Daoy (cell line): ENCODE measurements around the gene LHFPL3. TPM values are rescaled to one million over a fixed set of nuclear protein-coding genes. Genes with fewer than 3 reads are reported as not detected.
"Not testable (repeated sequence)": the region's sequence is repeated elsewhere in the genome, so short reads cannot be mapped to it uniquely, and the experiment has no call there.

Source experiments
- DNase-seq: peaks from one replicate; pipeline ENCODE4 v3.0.0-alpha.2; 2015; ENCODE audit warnings: low read depth
- total RNA-seq: library from RNA; depleted of rRNA; stranded (reverse); fragments of >200 nt; shearing (Covaris generic); gene quantifications from 2 replicates; pipeline ENCODE4 v1.2.3, GENCODE V29; 2014

The LHFPL3 gene
- total RNA-seq, 1 experiment from 2014 or later: 0.06 TPM

DNA sequence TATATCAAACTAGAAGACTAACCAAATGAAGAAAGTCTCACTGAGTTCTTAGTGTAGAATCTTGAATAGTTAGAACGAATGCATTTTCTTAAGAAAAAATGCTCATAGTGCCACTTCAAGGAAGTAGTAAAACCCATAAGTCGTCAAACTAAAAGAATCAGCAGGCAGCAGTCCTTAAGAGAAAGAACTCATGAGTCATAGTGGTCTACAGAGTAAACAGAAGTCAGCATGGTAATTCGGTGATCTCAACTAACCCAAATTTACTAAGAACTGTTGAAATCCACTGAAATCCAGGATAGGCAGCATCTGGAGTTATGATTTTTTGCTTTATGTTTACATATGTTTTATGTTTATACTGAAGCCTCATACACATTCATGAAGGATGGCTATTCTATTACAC, 256.2 kb downstream of the LHFPL3 start:
- DNase-seq: peak; percentile 71

GRCh38 chr7:104595591-104595990, 267.2 kb downstream of the LHFPL3 start:
- not testable (repeated sequence) for DNase-seq

- DNase-seq: no peak
Measured at GRCh38 chr7:104603957-104604356, 275.6 kb downstream of the LHFPL3 start.

- DNase-seq: no peak
Measured at GRCh38 chr7:104604706-104605105, 276.3 kb downstream of the LHFPL3 start.

GRCh38 chr7:104621321-104621720, 292.9 kb downstream of the LHFPL3 start:
- DNase-seq: no peak

DNA sequence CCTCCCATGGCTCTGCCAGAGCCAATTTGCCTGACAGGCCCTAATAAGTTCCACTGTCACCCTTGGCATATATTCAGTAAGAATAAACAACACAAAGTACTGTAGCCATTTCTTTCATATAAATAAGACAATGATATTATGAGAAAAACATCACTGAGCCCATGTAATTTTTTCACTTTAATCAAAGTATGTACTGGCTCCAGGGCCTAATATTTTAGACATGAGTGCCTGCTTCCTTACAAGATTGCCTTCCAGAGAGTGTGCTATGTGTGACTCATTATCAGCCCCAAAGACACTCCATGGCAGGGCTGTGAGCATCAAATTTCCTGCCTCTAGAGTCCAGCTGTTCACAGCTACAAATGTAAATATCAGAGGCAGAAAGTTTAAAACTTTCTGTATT, 297.6 kb downstream of the LHFPL3 start:
- peak; percentile 25 for DNase-seq

- peak; percentile 49 for DNase-seq
Measured at GRCh38 chr7:104627516-104627915, 299.1 kb downstream of the LHFPL3 start.

DNA sequence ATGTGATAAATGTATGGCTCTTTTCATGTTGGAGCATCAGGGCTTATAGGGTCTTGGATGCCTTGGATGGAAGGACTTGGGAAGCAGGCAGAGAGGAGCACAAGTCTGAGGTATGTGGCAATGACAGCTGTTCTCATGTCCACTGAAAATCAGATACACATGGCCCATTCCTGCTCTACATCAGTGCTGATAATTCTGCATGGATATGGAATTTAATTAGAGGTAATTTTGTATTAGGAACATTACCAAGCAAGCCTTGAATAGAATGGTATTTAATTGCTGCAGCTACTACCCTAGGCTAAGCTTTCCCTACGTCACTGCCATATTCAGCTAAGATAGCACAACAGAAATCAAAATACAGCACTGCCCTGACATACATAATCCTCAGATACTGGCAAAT, 299.6 kb downstream of the LHFPL3 start:
- DNase-seq: no peak

GRCh38 chr7:104629408-104629807, 301.0 kb downstream of the LHFPL3 start:
- no peak for DNase-seq

- DNase-seq: no peak
Measured at GRCh38 chr7:104640506-104640905, 312.1 kb downstream of the LHFPL3 start.

- DNase-seq: no peak
Measured at GRCh38 chr7:104642560-104642959, 314.2 kb downstream of the LHFPL3 start.

DNA sequence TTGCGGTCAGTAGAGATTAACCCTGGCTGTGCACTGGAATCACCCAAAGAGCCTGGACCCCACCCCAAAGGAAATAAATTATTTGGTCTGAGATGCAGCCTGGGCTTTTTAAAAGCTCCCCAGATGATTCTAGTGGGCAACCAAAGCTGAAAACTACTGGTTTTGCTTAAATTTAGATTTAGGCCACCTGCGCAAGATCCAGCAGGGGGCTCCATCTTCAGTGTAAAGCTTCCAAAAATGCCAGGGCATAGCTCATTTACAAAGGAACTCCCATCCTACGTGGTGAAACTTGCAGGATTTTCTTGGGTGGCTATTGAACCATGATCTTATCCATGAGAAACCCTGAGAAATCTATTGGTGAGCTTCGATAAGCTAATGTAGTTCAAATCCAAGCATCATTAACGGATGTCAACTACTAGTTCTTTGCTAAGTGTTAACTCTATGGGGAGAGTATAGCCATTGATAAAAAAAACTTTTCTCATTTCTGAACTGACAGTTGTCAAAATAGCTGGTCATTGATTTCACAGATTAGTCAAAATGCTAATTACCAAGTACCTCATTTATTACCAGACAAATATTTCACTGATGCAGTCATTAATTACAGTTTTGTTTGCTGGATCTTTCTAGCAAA, 315.3 kb downstream of the LHFPL3 start:
- DNase-seq: peak; percentile 29

GRCh38 chr7:104650991-104651640, 322.7 kb downstream of the LHFPL3 start:
- peak; percentile 54 for DNase-seq

GRCh38 chr7:104652434-104652833, 324.0 kb downstream of the LHFPL3 start:
- DNase-seq: no peak

GRCh38 chr7:104652865-104653264, 324.5 kb downstream of the LHFPL3 start:
- no peak for DNase-seq

DNA sequence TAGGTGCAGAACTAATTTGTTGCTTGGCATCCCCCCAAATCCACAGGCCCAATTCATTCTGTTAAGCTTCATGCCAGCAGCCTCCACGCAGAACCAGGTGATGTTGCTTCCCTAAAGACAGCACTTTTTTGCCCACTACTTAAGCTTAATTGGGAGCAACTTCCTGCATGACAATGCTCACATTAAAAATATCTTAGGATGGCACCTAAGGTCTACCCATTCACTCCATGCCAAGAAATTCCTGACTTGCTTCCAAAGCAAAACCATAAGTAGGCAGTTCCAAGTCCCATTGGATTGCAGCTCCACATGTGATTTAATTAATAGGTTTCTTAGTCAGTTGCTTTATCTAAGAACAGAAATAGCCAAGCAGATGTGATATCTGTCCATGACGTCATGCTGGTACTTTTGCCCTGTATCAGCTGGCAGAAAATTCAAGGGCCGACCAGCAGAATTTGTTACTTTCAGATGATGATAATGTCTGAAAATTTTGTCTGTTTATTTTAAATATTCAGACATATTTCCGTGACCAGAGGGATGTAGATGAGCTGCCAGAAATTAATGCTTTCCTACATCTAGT, 325.5 kb downstream of the LHFPL3 start:
- DNase-seq: peak; percentile 17

GRCh38 chr7:104655592-104655991, 327.2 kb downstream of the LHFPL3 start:
- DNase-seq: no peak

GRCh38 chr7:104656467-104656866, 328.1 kb downstream of the LHFPL3 start:
- no peak for DNase-seq

GRCh38 chr7:104657134-104657533, 328.7 kb downstream of the LHFPL3 start:
- no peak for DNase-seq

DNA sequence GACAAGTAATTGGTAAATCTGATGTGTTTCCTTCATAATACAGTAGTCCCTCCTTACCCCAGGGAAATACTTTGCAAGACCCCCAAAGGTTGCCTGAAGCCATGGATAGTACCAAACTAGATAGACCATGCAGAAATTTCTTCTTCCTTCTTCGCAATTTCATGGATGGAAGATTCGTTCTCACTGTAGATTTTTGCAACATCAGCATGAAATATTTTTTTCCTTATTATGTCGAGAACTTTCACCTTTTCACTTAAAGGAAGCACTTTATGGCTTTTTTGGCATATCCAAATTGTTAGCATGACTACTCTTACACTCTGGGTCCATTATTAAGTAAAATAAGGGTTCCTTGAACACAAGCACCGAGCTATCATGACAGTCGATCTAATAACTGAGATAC, 333.2 kb downstream of the LHFPL3 start:
- no peak for DNase-seq

- DNase-seq: no peak
Measured at GRCh38 chr7:104664648-104665047, 336.2 kb downstream of the LHFPL3 start.

- DNase-seq: no peak
Measured at GRCh38 chr7:104677587-104677986, 349.2 kb downstream of the LHFPL3 start.

GRCh38 chr7:104679085-104679484, 350.7 kb downstream of the LHFPL3 start:
- peak; percentile 15 for DNase-seq
